Adrenal gland (tissue), 12 donors: ENCODE results near the gene PNP. TPM values are rescaled to one million over a fixed set of nuclear protein-coding genes. Genes with fewer than 3 reads are reported as not detected.
A peak's percentile ranks its signal among the peaks of the same experiment; 100 is the strongest.

Source experiments
- DNase-seq, 7 donors: peaks; one replicate each; pipeline ENCODE4 v3.0.0-alpha.2; 2019 to 2020
- H3K27ac ChIP-seq, 5 donors: fragments of 200-600 bp; sonication (generic) in 4 of 5; 1 replicate in 3 of 5; 2 replicates in 2 of 5; pipeline versions ENCODE4 v1.5.1 to v1.8.0; 2016 to 2020; ENCODE audit warnings: mild to moderate bottlenecking in 1 of 5
- H3K27me3 ChIP-seq: fragments of 200-600 bp; 2 replicates; pipeline ENCODE4 v1.8.0; 2021
- H3K36me3 ChIP-seq, 2 donors: fragments of 200-600 bp; replicated peaks in 1 of 2; 1 replicate in 1 of 2; 2 replicates in 1 of 2; pipeline versions ENCODE4 v1.5.1 to v1.8.0; 2018 to 2022
- H3K4me1 ChIP-seq, 2 donors: fragments of 200-600 bp; replicated peaks in 1 of 2; 1 replicate in 1 of 2; 2 replicates in 1 of 2; pipeline versions ENCODE4 v1.5.1 to v1.8.0; 2018 to 2021
- H3K4me3 ChIP-seq, 4 donors: fragments of 200-600 bp; sonication (generic) in 3 of 4; one replicate each; pipeline ENCODE4 v1.5.1; 2016 to 2018
- H3K9me3 ChIP-seq, 3 donors: fragments of 200-600 bp; sonication (generic) in 1 of 3; replicated peaks in 1 of 3; 1 replicate in 2 of 3; 2 replicates in 1 of 3; pipeline versions ENCODE4 v1.5.1 to v1.8.0; 2016 to 2021
- POLR2A ChIP-seq, 2 donors: fragments of 450-650 bp; IDR thresholded peaks; one replicate each; pipeline ENCODE4 v1.6.1; 2017; ENCODE audit warnings: antibody characterized with exemption in 2 of 2, mild to moderate bottlenecking in 2 of 2, moderate library complexity in 1 of 2
- WGBS, 4 donors: extraction: QIAGEN DNeasy Blood & Tissue Kit in 2 of 4; methylation state at CpG; one replicate each; pipeline versions ENCODE4 v1.1.5 to v1.1.7; 2013 to 2017; 5-methylcytosine and 5-hydroxymethylcytosine counted together
- intact Hi-C, 2 donors: fragments of 100-400 bp; cut with DNase I; formaldehyde crosslinking; loops; one replicate each; pipeline versions ENCODE4 v1.14.1 to v1.15.0; 2022 to 2023
- polyA plus RNA-seq, 3 donors: library from polyadenylated mRNA; stranded (reverse); fragments of 200-250 nt in 2 of 3; fragments of 350-450 nt in 1 of 3; fragmentation: Illumina TruSeq in 1 of 3; extraction: RNeasy Lipid Tissue Mini Kit (QIAGEN cat#74804) in 1 of 3; gene quantifications; one replicate each; pipeline ENCODE4 v1.2.3, GENCODE V29; 2013 to 2014
- total RNA-seq, 9 donors: library from RNA; depleted of rRNA in 4 of 9; stranded (reverse); fragments of >200 nt in 4 of 9; fragments of 120-200 nt in 1 of 9; fragmentation: NEBNext Ultra II Directional in 1 of 9; extraction: Animal tissue kit (Norgen Biotek cat#: 25700) in 1 of 9; gene quantifications; one replicate each; pipeline versions ENCODE4 v1.1.0 to v1.2.4, GENCODE V29; 2013 to 2023
- TF ChIP-seq, protein P1 (sequence below), 6 experiments: fragments of 450-650 bp in 4 of 6; fragments of 200-600 bp in 2 of 6; sonication (generic) in 1 of 6; IDR thresholded peaks; 1 replicate in 5 of 6; 2 replicates in 1 of 6; pipeline versions ENCODE4 v1.5.1 to v1.8.0; 2016 to 2021; ENCODE audit warnings: antibody characterized with exemption in 6 of 6, mild to moderate bottlenecking in 2 of 6, moderate library complexity in 1 of 6
- donor health status: healthy with polysubstance abuse.
- donor health status: Bipolar disorder and iron deficiency.
- donor health status: DM: yes; HTN: yes; CAD: no.
- donor health status: DM: no; HTN: no; CAD: no.
- donor health status: DM: no; HTN: no; CAD: no.
- donor health status: DM: yes; HTN: yes; CAD: no.

The PNP gene
- total and polyA plus RNA-seq, 12 donors = 5.4 to 101 (median 17.9) TPM

DNA sequence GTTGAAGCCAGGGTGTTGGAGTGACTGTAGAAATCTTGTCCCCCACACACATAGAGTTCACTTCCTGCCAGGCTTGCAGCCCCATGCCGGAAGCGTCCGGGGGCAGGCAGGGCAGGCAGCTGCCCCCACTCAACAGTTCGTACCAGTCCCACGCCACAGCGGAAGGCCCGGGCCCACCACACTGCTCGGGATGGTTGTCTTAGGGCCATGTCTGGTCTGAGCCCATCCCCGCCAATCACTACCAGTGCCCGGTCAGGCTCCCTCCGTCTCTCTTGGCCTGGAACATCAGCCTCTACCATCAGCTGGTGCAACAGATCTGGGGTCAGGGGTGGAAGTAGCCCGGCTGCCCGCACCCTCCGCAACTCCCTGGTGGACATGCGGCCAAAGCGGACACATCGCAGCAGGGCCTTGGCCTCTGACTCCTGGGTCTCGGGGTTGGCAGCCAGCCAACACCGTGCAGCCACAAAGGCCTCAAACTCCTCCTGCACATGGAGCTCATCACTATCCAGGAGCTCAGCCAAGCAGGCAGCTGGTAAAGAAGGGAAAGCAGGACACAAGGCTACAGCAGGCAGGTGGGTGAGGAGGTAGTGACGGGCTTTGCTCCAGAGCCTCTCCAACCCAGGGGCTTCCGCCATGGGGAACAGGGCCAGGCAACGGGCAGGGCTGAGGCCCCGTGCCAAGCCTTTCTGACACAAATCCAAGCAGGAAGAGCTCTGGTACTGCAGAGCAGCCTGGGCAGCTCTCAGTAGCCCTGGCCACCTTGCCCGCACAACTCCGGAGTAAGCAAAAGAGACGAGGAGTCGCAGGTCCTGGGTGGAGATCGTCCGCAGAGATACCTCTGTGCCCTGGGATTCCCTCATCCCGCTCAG is 39.2 kb upstream of the PNP start:
- Histone ChIP-seq H3K27me3 (no peaks in the 10 kb centered on the region), H3K27ac (no peak overlapping the region), H3K4me3 (no peak overlapping the region), H3K4me1 (no peaks in the 10 kb centered on the region), H3K36me3 (no peaks in the 10 kb centered on the region), H3K9me3 (no peaks in the 10 kb centered on the region)
- intact Hi-C loops = no loop called here
- DNase-seq = no peak
- TF ChIP-seq, protein P1, sequence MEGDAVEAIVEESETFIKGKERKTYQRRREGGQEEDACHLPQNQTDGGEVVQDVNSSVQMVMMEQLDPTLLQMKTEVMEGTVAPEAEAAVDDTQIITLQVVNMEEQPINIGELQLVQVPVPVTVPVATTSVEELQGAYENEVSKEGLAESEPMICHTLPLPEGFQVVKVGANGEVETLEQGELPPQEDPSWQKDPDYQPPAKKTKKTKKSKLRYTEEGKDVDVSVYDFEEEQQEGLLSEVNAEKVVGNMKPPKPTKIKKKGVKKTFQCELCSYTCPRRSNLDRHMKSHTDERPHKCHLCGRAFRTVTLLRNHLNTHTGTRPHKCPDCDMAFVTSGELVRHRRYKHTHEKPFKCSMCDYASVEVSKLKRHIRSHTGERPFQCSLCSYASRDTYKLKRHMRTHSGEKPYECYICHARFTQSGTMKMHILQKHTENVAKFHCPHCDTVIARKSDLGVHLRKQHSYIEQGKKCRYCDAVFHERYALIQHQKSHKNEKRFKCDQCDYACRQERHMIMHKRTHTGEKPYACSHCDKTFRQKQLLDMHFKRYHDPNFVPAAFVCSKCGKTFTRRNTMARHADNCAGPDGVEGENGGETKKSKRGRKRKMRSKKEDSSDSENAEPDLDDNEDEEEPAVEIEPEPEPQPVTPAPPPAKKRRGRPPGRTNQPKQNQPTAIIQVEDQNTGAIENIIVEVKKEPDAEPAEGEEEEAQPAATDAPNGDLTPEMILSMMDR (IDR thresholded peaks at IDR 0.05) = no peak
- TF ChIP-seq POLR2A (IDR thresholded peaks at IDR 0.05) = no peak
- WGBS, 4 donors = 59 to 93% (median 73%) methylated on average over 8 to 30 of the region's 30 CpGs

DNA sequence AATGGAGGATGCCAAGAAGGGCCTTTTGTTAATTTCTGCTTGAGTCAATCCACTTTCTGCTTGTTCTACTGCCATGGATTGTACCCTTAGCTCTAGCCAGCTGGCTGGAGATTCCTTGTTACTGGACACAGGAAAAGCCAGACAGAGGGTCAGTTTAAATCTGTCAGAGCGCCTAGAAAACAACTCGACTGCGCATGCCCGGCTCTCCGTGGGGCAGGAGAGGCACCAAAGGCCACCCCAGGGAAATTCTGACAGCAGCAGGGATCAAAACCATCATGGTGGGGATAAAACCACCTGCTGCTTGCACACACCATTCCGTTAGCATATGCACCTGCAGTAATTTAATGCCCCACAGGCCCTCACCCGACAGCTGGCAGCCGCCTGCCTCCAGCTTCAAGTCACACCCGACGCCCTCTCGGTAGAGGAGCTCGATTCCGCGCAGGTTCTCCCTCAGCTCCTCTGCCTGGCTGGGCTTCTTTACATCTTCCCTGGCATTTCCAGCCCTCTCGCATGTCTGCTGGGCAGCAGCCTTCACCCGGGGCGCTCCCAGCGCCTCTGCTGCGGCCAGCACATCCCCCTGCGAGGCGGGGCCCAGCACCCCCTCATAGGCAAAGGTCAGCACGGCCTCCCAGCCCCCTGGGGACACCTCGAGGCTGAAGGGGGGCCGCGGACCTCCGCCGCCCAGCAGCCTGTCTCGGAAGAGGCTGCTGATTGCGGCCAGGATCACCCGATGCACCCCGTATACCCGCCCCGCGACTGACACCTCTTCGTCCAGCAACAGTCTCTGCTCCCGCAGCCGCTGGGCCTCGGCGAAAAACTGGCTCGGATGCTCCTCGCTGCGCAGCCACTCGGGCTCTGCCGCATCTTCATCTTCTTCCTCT is 34.3 kb upstream of the PNP start:
- 25 to 35% (median 32%) methylated on average over 22 to 44 of the region's 44 CpGs for WGBS, 4 donors
- H3K36me3 ChIP-seq = no peaks in the 10 kb centered on the region
- H3K4me3 ChIP-seq = peak overlapping the region in 1 of 4 donors; percentile 21
- no peaks in the 10 kb centered on the region for H3K4me1 ChIP-seq
- intact Hi-C loops = no loop called here
- no peaks in the 10 kb centered on the region for H3K9me3 ChIP-seq
- DNase-seq = peak in 6 of 7 donors; percentile 28 to 70 (median 38)
- H3K27me3 ChIP-seq = no peaks in the 10 kb centered on the region
- peak overlapping the region in 2 of 5 donors; percentile 26 to 56 for H3K27ac ChIP-seq
- TF ChIP-seq, protein P1 (IDR thresholded peaks at IDR 0.05) = no peak
- TF ChIP-seq POLR2A (IDR thresholded peaks at IDR 0.05) = no peak

DNA sequence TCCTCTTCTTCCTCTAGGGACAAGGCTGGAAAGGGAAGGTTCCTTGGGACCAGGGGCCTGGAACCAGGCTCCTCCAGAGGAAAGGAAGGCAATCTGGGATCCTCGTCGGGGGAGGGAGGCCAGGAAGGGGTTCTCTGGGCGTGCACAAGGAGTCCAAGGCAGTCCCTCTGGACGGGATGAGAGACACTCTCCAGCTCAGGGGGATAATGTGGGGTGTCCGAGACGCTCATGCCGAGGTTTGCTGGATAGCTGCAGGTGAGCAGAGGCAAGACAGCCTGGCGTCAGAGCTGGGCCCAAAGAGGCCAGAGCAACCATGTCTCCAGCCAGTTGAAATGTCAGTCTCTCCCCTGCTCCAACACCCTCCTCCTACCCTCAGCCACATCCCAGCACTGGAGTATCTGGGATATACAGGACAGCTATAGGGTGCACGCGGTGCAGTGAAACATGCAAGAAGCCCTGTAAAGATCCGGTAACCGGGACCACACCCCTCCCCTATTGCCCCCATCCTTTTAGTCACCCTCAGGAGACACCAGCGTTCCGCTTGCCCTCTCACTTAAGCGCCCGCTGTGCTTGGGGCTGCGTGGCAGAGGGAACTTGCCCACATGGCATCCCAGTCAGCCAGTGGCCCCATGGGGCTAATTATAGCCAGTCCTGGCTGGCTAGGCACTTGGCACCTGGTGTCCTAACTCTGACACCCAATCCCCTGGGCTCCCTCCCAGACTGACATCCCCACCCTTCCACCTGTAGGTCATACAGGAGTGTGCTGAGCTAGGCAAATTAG is 33.4 kb upstream of the PNP start, which contains the start of gene KLHL33:
Gene KLHL33, minus strand, starts transcription at position 585 of the 781 bp plus-strand sequence. Its CDS starts 355 bp downstream, at position 230.
- 75 to 82% (median 80%) methylated on average over 16 to 17 of the region's 17 CpGs for WGBS, 4 donors
- TF ChIP-seq, protein P1 (IDR thresholded peaks at IDR 0.05) = no peak
- TF ChIP-seq POLR2A (IDR thresholded peaks at IDR 0.05) = no peak
- Histone ChIP-seq H3K4me3 (peak within 1 kb of the TSS in 1 of 4 donors; percentile 21), H3K27ac (peak within 1 kb of the TSS in 2 of 5 donors; percentile 26 to 56), H3K27me3 (no peaks in the 10 kb centered on the region), H3K9me3 (no peaks in the 10 kb centered on the region), H3K36me3 (no peaks in the 10 kb centered on the region), H3K4me1 (no peaks in the 10 kb centered on the region)
- no peak for DNase-seq
- intact Hi-C loops = no loop called here
